Stomach smooth muscle (tissue), 2 donors: ENCODE data around the gene TRA2B.

ENCODE experiments used
- H3K27ac ChIP-seq: one replicate; pipeline ENCODE4 v1.7.0; 2013; ENCODE audit warnings: mild to moderate bottlenecking, low read length, inconsistent platforms
- H3K27me3 ChIP-seq, 2 donors: one replicate each; pipeline ENCODE4 v1.7.0; 2013; ENCODE audit warnings: low read length in 2 of 2; ENCODE audit not compliant: insufficient read depth in 2 of 2, control insufficient read depth in 1 of 2
- H3K36me3 ChIP-seq, 2 donors: one replicate each; pipeline ENCODE4 v1.7.0; 2013; ENCODE audit warnings: low read length in 2 of 2; ENCODE audit not compliant: control insufficient read depth in 2 of 2, insufficient read depth in 2 of 2
- H3K4me1 ChIP-seq: one replicate; pipeline ENCODE4 v1.7.0; 2013; ENCODE audit warnings: low read length; ENCODE audit not compliant: control insufficient read depth, insufficient read depth
- H3K4me3 ChIP-seq, 2 donors: one replicate each; pipeline ENCODE4 v1.7.0; 2013; ENCODE audit warnings: low read length in 2 of 2
- H3K9ac ChIP-seq, 2 donors: one replicate each; pipeline ENCODE4 v1.7.0; 2013; ENCODE audit warnings: low read length in 2 of 2, mild to moderate bottlenecking in 1 of 2
- H3K9me3 ChIP-seq, 2 donors: one replicate each; pipeline ENCODE4 v1.7.0; 2013; ENCODE audit warnings: low read length in 2 of 2; ENCODE audit not compliant: control insufficient read depth in 2 of 2
- donor health status: healthy.
- donor health status: Pancreatic carcinoma.

TRA2B gene

GRCh38 chr3:185954366-185954723 is 16.5 kb upstream of the TRA2B start:
- Histone ChIP-seq H3K4me3 (no peak overlapping the region), H3K27ac (no peak overlapping the region), H3K9ac (no peak overlapping the region), H3K9me3 (no peaks in the 10 kb centered on the region), H3K27me3 (peaks cover 3% of the 10 kb centered on the region in 2 donors), H3K36me3 (no peaks in the 10 kb centered on the region), H3K4me1 (no peaks in the 10 kb centered on the region)

- Histone ChIP-seq H3K4me1 (no peaks in the 10 kb centered on the region), H3K36me3 (no peaks in the 10 kb centered on the region), H3K9ac (no peak overlapping the region), H3K4me3 (no peak overlapping the region), H3K9me3 (no peaks in the 10 kb centered on the region), H3K27ac (no peak overlapping the region), H3K27me3 (peaks cover 0 to 3% of the 10 kb centered on the region in 2 donors)
These were observed 12.9 kb upstream of the TRA2B start for GRCh38 chr3:185950728-185951127.

- H3K9ac ChIP-seq = no peak overlapping the region
- no peaks in the 10 kb centered on the region for H3K4me1 ChIP-seq
- H3K36me3 ChIP-seq = no peaks in the 10 kb centered on the region
- H3K27me3 ChIP-seq = peaks cover 0 to 3% of the 10 kb centered on the region in 2 donors
- no peak overlapping the region for H3K4me3 ChIP-seq
- H3K9me3 ChIP-seq = no peaks in the 10 kb centered on the region
- H3K27ac ChIP-seq = no peak overlapping the region
These were observed 11.7 kb upstream of the TRA2B start for GRCh38 chr3:185949515-185949914.

- H3K27ac ChIP-seq = no peak overlapping the region
- no peak overlapping the region for H3K9ac ChIP-seq
- H3K36me3 ChIP-seq = no peaks in the 10 kb centered on the region
- H3K4me1 ChIP-seq = peaks cover 2% of the 10 kb centered on the region
- no peaks in the 10 kb centered on the region for H3K9me3 ChIP-seq
- peaks cover 0 to 3% of the 10 kb centered on the region in 2 donors for H3K27me3 ChIP-seq
- H3K4me3 ChIP-seq = no peak overlapping the region
These were observed 10.5 kb upstream of the TRA2B start for GRCh38 chr3:185948292-185948691.

GRCh38 chr3:185943760-185944106 is 5.9 kb upstream of the TRA2B start:
- Histone ChIP-seq H3K27ac (no peak overlapping the region), H3K27me3 (no peaks in the 10 kb centered on the region), H3K36me3 (no peaks in the 10 kb centered on the region), H3K4me3 (peak overlapping the region in 1 of 2 donors; percentile 35), H3K9me3 (no peaks in the 10 kb centered on the region), H3K4me1 (peaks cover 5% of the 10 kb centered on the region), H3K9ac (no peak overlapping the region)

- H3K4me1 ChIP-seq = peaks cover 5% of the 10 kb centered on the region
- H3K4me3 ChIP-seq = peak overlapping the region in 1 of 2 donors; percentile 35
- H3K27ac ChIP-seq = no peak overlapping the region
- peak overlapping the region in 1 of 2 donors; percentile 5 for H3K9ac ChIP-seq
- H3K36me3 ChIP-seq = no peaks in the 10 kb centered on the region
- H3K27me3 ChIP-seq = no peaks in the 10 kb centered on the region
- no peaks in the 10 kb centered on the region for H3K9me3 ChIP-seq
These were observed 5.3 kb upstream of the TRA2B start for GRCh38 chr3:185942907-185943759.

GRCh38 chr3:185942396-185942795 is 4.6 kb upstream of the TRA2B start:
- H3K9me3 ChIP-seq = no peaks in the 10 kb centered on the region
- H3K4me1 ChIP-seq = peaks cover 5% of the 10 kb centered on the region
- H3K9ac ChIP-seq = no peak overlapping the region
- no peak overlapping the region for H3K4me3 ChIP-seq
- H3K36me3 ChIP-seq = no peaks in the 10 kb centered on the region
- H3K27ac ChIP-seq = no peak overlapping the region
- H3K27me3 ChIP-seq = no peaks in the 10 kb centered on the region

- peaks cover 5% of the 10 kb centered on the region for H3K4me1 ChIP-seq
- no peak overlapping the region for H3K9ac ChIP-seq
- no peak overlapping the region for H3K4me3 ChIP-seq
- H3K27ac ChIP-seq = no peak overlapping the region
- H3K36me3 ChIP-seq = no peaks in the 10 kb centered on the region
- no peaks in the 10 kb centered on the region for H3K9me3 ChIP-seq
- no peaks in the 10 kb centered on the region for H3K27me3 ChIP-seq
These were observed 3.1 kb upstream of the TRA2B start for GRCh38 chr3:185940951-185941350.

- no peaks in the 10 kb centered on the region for H3K9me3 ChIP-seq
- no peaks in the 10 kb centered on the region for H3K36me3 ChIP-seq
- H3K27me3 ChIP-seq = no peaks in the 10 kb centered on the region
- H3K4me1 ChIP-seq = peaks cover 5% of the 10 kb centered on the region
- H3K4me3 ChIP-seq = no peak overlapping the region
- no peak overlapping the region for H3K27ac ChIP-seq
- H3K9ac ChIP-seq = no peak overlapping the region
These were observed 1.9 kb upstream of the TRA2B start for GRCh38 chr3:185939721-185940120.

GRCh38 chr3:185936814-185937688 is 763 bp downstream of the TRA2B start:
- Histone ChIP-seq H3K27me3 (no peaks in the 10 kb centered on the region), H3K36me3 (no peaks in the 10 kb centered on the region), H3K4me1 (peaks cover 7% of the 10 kb centered on the region), H3K4me3 (peak overlapping the region; percentile 88 to 100), H3K9me3 (no peaks in the 10 kb centered on the region), H3K9ac (peak overlapping the region; percentile 100), H3K27ac (peak overlapping the region; percentile 100)

- Histone ChIP-seq H3K9me3 (no peaks in the 10 kb centered on the region), H3K27me3 (no peaks in the 10 kb centered on the region), H3K4me3 (peak overlapping the region; percentile 88 to 100), H3K36me3 (no peaks in the 10 kb centered on the region), H3K27ac (peak overlapping the region; percentile 100), H3K9ac (peak overlapping the region; percentile 100), H3K4me1 (peaks cover 7% of the 10 kb centered on the region)
These were observed 1.6 kb downstream of the TRA2B start for GRCh38 chr3:185936273-185936629.
